ENCODE results near the gene ARHGEF39. TPM values are rescaled to one million over a fixed set of nuclear protein-coding genes. Genes with fewer than 3 reads are reported as not detected.

The ARHGEF39 gene
- total and polyA plus RNA-seq, 10 of the 15 experiments (the other 5 are each of a cell fraction or from before 2014, with no cell fraction given), result 2.0 to 28.9 (median 13.2) TPM

GRCh38 chr9:35649431-35650340 lies 15.3 kb downstream of the ARHGEF39 start (continued):
- TF ChIP-seq ZBTB11 (CRISPR knock-in tag; IDR thresholded peaks at IDR 0.05), result no peak
- TF ChIP-seq GABPA (IDR thresholded peaks at IDR 0.05; ENCODE audit: low read depth), result no peak
- TF ChIP-seq CEBPB (IDR thresholded peaks at IDR 0.05; ENCODE audit: borderline replicate concordance in 1 of 2, low read depth in 2 of 2, low read length in 2 of 2), result no peak
- TF ChIP-seq STAT1 (conservative IDR thresholded peaks at IDR 0.05), result no peak
- TF ChIP-seq TARDBP (IDR thresholded peaks at IDR 0.05; ENCODE audit: borderline replicate concordance), result no peak
- TF ChIP-seq TCF12 (IDR thresholded peaks at IDR 0.05; ENCODE audit: low read depth, low read length), result 0 out of 2 replicates have a peak, but pooled peaks have one; percentile 31
- TF ChIP-seq ZBTB40 (IDR thresholded peaks at IDR 0.05; ENCODE audit: borderline replicate concordance), result peak; percentile 66; the same call in 1 of the 2 replicates
- peak; percentile 90 for TF ChIP-seq YY1 (IDR thresholded peaks at IDR 0.05; ENCODE audit: low read depth, low read length)
- no peak for TF ChIP-seq NR2C2 (IDR thresholded peaks at IDR 0.05; ENCODE audit: borderline replicate concordance, control insufficient read depth, insufficient read length, low read depth)
- no peak for TF ChIP-seq ZSCAN29 (IDR thresholded peaks at IDR 0.05)
- no peak for TF ChIP-seq MEF2A (IDR thresholded peaks at IDR 0.05; ENCODE audit: insufficient read depth, low read depth, low read length)
- no peak for TF ChIP-seq CTCF (IDR thresholded peaks at IDR 0.05 in 2 of 3, conservative IDR thresholded peaks at IDR 0.05 in 1 of 3; ENCODE audit: control insufficient read depth in 2 of 3, extremely low read depth in 1 of 3, insufficient read depth in 1 of 3, low read depth in 3 of 3, low read length in 3 of 3)
- no peak for TF ChIP-seq FOXM1 (IDR thresholded peaks at IDR 0.05; ENCODE audit: low read depth, low read length)
- no peak for TF ChIP-seq SMC3 (IDR thresholded peaks at IDR 0.05; ENCODE audit: borderline replicate concordance, low read length)
- no peak for TF ChIP-seq KAT2A (conservative IDR thresholded peaks at IDR 0.05; ENCODE audit: control insufficient read depth, low read depth, low read length)
- TF ChIP-seq GATAD2B (conservative IDR thresholded peaks at IDR 0.05; ENCODE audit: low read depth), result peak; percentile 34; the same call in 1 of the 2 replicates
- TF ChIP-seq SMAD1 (IDR thresholded peaks at IDR 0.05; ENCODE audit: low read depth, partially characterized antibody), result no peak
- TF ChIP-seq PAX8 (IDR thresholded peaks at IDR 0.05), result no peak
